AG10803 (cell line): ENCODE measurements around the gene EFCAB6.

Source experiments
- DNase-seq: peaks from one replicate; pipeline ENCODE4 v3.0.0; 2010; ENCODE audit warnings: low read depth
- H3K4me3 ChIP-seq: 2 replicates; pipeline ENCODE4 v1.5.1; 2011; ENCODE audit warnings: mild to moderate bottlenecking, low read length, control low read depth
- TF ChIP-seq, protein P1 (sequence below): conservative IDR thresholded peaks from 2 replicates; pipeline ENCODE4 v1.5.1; 2011; ENCODE audit warnings: mild to moderate bottlenecking, low read length, control low read depth, inconsistent platforms

EFCAB6 gene

DNA sequence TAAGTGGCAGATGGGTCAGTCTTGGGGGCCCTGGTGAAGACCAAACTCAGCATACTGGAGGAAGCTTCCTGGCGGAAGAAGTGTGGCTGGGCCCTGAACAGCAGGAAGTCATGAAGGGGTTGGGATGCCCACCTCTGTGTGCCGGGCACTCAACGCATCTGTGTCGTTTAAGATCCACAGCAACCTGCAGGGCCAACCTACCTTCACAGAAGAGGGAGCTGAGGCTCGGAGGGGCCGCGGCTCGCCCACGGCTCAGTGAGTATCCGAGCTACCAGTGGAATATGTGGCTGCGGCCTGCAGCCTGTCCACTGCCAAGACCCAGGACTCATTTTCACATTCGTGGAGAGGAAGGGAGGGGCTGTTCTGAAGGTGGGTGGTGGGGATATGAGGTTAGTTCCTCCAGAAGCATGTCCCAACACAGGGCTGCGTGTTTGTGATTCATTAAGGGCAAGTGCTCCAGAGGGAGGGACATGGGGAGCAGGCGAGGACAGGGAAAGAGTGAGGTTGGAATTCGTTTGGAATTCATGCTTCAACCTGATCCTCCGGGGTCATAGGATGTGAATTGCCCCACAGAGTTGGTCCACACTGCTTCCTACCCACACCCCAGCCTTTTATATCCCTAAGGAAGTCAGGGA, 300.7 kb downstream of the EFCAB6 start:
- no peak overlapping the region for H3K4me3 ChIP-seq
- no peak for DNase-seq
- TF ChIP-seq, protein P1, sequence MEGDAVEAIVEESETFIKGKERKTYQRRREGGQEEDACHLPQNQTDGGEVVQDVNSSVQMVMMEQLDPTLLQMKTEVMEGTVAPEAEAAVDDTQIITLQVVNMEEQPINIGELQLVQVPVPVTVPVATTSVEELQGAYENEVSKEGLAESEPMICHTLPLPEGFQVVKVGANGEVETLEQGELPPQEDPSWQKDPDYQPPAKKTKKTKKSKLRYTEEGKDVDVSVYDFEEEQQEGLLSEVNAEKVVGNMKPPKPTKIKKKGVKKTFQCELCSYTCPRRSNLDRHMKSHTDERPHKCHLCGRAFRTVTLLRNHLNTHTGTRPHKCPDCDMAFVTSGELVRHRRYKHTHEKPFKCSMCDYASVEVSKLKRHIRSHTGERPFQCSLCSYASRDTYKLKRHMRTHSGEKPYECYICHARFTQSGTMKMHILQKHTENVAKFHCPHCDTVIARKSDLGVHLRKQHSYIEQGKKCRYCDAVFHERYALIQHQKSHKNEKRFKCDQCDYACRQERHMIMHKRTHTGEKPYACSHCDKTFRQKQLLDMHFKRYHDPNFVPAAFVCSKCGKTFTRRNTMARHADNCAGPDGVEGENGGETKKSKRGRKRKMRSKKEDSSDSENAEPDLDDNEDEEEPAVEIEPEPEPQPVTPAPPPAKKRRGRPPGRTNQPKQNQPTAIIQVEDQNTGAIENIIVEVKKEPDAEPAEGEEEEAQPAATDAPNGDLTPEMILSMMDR = no peak

DNA sequence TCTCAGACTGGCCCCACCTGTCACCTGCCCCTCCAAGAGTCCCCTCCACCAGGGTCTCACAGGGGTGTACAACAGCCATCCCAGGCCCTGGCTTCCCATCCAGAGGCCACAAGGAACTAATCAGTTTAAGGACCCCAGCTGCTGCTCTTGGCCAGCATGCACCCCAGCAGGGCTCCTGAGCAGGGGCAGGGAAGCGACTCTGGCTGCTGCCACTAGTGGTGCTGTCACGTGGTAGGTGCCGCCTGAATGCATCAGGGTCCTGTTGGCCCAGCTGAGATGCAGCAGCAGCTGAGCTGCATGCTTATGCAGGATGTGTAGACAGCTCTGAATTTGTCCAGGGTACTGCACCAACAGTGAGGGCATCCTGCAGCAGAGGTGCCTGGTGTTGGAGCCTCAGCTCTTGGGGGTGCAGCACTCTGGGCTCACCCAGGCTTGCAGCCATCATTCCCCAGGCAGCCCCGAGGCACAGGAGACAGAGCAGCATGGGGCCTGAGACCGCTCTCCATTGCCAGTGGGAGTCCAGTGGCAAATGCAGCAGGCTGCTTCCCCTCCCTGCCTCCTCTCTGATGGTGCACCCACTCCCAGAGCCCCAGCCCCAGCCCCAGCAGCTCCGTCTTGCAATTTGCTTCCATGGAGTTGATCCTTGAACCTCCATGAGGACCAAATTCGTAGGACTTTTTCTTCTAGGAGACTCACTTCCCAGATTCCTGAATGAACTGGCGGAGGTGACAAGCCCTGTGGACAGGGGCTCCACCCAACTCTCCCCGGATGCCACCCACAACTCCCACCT, 301.6 kb downstream of the EFCAB6 start:
- DNase-seq = no peak
- TF ChIP-seq, protein P1 = no peak
- no peak overlapping the region for H3K4me3 ChIP-seq

DNA sequence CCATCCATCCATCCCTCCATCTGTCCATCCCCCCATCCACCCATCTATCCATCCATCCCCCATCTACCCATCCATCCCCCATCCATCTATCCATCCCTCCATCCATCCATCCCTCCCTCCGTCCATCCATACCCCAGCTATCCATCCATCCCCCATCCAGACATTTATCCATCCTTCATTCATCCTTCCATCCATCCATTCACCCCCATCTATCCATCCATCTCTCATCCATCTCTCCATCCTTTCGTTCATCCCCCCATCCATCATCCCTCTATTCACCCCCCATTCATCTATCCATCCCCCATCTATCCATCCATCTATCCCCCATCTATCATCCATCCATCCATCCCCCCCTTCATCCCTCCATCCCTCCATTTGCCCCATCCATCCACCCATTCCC, 302.8 kb downstream of the EFCAB6 start:
- DNase-seq = no peak
- TF ChIP-seq, protein P1 = no peak
- H3K4me3 ChIP-seq = no peak overlapping the region

DNA sequence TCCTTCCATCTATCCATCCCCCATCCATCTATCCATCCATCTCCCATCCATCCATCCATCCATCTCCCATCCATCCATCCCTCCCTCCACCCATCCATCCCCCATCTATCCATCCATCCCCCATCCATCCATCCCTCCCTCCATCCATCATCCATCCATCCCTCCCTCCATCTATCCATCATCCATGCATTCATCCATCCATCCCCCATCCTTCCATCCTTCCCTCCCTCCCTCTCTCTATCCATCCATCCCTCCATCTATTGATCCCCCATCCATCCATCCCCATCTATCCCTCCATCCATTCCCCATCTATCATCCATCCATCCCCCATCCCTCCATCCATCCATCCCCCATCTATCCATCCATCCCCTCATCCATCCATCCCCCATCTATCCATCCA, 303.6 kb downstream of the EFCAB6 start:
- DNase-seq = no peak
- TF ChIP-seq, protein P1 = no peak

DNA sequence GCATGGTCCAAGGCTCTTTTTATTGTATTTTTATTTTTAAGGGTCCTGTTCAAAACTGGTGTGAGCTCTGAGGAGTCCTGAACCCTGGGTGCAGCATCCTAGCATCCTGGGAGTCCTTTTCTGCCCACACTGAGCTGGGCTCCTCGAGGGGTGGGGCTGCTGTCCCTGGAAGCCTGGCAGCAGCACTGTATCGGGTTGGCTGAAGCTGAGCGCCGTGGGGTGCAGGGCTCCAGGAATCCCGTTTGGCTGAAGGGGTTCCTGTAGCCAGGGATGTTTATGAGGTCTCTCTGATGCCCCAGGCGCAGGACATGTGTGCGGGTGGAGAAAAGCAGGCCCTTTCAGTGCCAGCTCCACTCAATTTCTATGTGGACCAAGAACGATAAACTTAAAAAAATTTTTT, 304.9 kb downstream of the EFCAB6 start:
- H3K4me3 ChIP-seq = no peak overlapping the region
- TF ChIP-seq, protein P1 = no peak
- no peak for DNase-seq

More for the DNA sequence above, 303.6 kb downstream of the EFCAB6 start:
- no peak overlapping the region for H3K4me3 ChIP-seq

DNA sequence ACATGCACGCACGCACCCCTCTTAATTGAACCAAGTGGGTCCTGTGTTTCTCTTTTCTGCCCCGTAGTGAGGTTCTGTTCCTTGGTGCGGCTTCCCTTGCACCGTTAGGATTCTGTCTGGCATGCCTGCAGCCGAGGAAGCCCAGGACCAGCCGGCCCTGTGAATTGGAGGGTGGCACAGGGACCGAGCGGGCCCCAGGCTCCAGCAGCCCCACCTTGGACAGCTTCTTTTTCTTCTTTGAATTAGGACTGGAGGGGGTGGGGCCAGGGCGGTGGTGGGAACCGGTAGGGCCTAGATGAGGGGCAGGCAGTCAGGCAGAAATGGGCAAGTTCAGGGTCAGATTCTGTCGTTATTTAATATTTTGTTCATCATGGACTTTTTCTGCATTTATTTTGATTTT, 305.6 kb downstream of the EFCAB6 start:
- TF ChIP-seq, protein P1 = no peak
- H3K4me3 ChIP-seq = no peak overlapping the region
- DNase-seq = no peak

DNA sequence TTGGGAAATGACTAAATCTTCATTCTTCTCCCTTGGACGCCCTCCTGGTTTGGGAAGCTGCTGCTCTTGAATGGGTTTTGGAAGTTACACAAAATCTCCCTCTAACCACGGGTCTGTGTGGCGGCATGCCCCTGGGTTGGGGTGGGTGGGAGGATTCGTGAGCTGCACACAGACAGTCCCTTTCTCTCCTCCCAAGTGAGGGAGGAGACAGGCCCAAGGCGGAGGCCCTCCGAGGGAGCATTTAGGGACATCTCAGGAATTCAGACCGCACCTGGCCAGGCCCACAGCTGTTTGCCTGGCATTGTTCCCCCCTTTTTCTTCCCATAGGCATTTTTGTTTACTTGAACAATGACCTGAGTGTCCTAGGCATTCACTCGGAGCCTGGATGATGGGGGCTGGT, 306.2 kb downstream of the EFCAB6 start:
- DNase-seq = no peak
- TF ChIP-seq, protein P1 = no peak
- no peak overlapping the region for H3K4me3 ChIP-seq
